PFSK-1 (cell line): Measurements from ENCODE around the gene AKR7A3.

Experiments used
- POLR2AphosphoS5 ChIP-seq: IDR thresholded peaks from 2 replicates; pipeline ENCODE4 v1.6.1; 2012; ENCODE audit warnings: low read depth, mild to moderate bottlenecking, control low read depth, low read length, moderate library complexity
- SIN3A ChIP-seq: IDR thresholded peaks from 2 replicates; pipeline ENCODE4 v1.6.1; 2012; ENCODE audit warnings: mild to moderate bottlenecking, low read length, moderate library complexity, borderline replicate concordance; ENCODE audit not compliant: insufficient read depth

DNA sequence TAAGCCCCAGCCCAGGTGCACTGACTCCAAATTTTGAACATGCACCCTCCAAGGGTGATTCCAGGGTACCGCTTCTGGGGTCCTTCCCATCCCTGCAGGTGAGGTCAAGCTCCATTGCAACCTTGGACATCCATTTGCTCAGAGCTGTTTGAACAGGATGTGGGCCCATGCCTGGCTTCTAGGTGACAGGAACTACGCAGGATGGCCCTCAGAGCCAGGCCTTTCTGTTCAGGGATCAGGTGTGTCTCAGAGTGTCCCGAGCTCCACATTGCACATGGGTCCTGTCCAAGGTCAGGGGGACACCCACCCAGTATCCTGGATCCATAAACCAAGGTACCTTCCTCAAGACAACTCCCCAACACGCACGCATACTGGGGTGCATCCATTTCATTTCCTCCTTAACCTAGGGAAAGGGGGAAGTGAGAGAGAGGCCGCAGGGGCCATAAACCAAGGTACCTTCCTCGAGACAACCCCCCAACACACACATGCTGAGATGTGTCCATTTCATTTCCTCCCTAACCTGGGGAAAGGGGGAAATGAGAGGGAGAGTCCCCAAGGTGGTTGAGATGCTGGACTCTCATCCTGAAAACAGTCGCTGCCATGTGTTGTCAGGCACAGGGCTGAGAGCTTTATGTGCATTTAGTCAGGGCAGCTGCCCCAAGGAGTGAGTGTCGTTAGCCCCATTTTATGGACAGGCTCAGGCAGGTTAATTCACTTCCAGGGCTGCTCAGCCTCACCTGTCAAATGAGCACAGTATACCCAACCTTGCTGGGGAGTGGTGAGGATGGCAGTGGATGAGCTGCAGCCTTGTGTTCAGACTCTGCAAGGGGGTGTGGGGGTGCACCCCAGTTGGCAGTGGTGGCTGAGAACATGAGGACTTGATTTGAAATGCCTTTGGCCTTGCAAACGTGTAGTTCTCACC is 25.7 kb upstream of the AKR7A3 start:
- TF ChIP-seq SIN3A (no peak), POLR2AphosphoS5 (no peak)
